K562 (cell line): ENCODE results near the gene IL10RB. TPM values are rescaled to one million over a fixed set of nuclear protein-coding genes. Genes with fewer than 3 reads are reported as not detected.

ENCODE experiments used
- BRCA1 ChIP-seq, 2 experiments: fragments of 450-650 bp in 1 of 2; sonication (generic) in 1 of 2; formaldehyde crosslinking in 1 of 2; IDR thresholded peaks; 2 replicates each; pipeline versions ENCODE4 v1.5.0 to v1.6.1; 2017 to 2020; ENCODE audit warnings: mild to moderate bottlenecking in 1 of 2, missing genetic modification reagents in 1 of 2
- CREM ChIP-seq: IDR thresholded peaks from 2 replicates; pipeline ENCODE4 v1.6.1; 2014; ENCODE audit warnings: antibody characterized with exemption, low read depth
- HDAC3 ChIP-seq: fragments of 450-650 bp; IDR thresholded peaks from 2 replicates; pipeline ENCODE4 v1.6.1; 2018; ENCODE audit warnings: borderline replicate concordance, mild to moderate bottlenecking, moderate library complexity; ENCODE audit not compliant: partially characterized antibody
- IRF2 ChIP-seq: sonication (generic); formaldehyde crosslinking; IDR thresholded peaks from 2 replicates; pipeline ENCODE4 v1.8.1; 2022; ENCODE audit warnings: mild to moderate bottlenecking, missing genetic modification reagents
- MEIS2 ChIP-seq: fragments of 450-650 bp; IDR thresholded peaks from 2 replicates; pipeline ENCODE4 v1.6.1; 2014; ENCODE audit warnings: mild to moderate bottlenecking; ENCODE audit not compliant: partially characterized antibody
- PYGO2 ChIP-seq: fragments of 450-650 bp; IDR thresholded peaks from 2 replicates; pipeline ENCODE4 v1.6.1; 2016; ENCODE audit warnings: mild to moderate bottlenecking, missing genetic modification characterization, moderate library complexity, missing compliant biosample characterization
- SIN3A ChIP-seq, 2 experiments: fragments of 150-350 bp in 1 of 2; IDR thresholded peaks; 2 replicates each; pipeline ENCODE4 v1.6.1; 2011 to 2016; ENCODE audit warnings: borderline replicate concordance in 2 of 2, low read depth in 2 of 2, low read length in 2 of 2, mild to moderate bottlenecking in 2 of 2, moderate library complexity in 2 of 2; ENCODE audit not compliant: control insufficient read depth in 1 of 2
- ZBTB33 ChIP-seq: sonication (generic); formaldehyde crosslinking; IDR thresholded peaks from 2 replicates; pipeline ENCODE4 v1.8.1; 2023; ENCODE audit warnings: mild to moderate bottlenecking, missing genetic modification reagents
- ZFPM2 ChIP-seq: fragments of 250-450 bp; sonication (Bioruptor Pico); IDR thresholded peaks from 2 replicates; pipeline ENCODE4 v1.5.1; 2022; ENCODE audit warnings: mild to moderate bottlenecking
- ZNF347 ChIP-seq: fragments of 450-650 bp; formaldehyde crosslinking; IDR thresholded peaks from 2 replicates; pipeline ENCODE4 v1.4.0; 2020; ENCODE audit warnings: low read depth, mild to moderate bottlenecking, moderate library complexity
- polyA plus RNA-seq, 8 experiments: library from polyadenylated mRNA; depleted of rRNA in 4 of 8; stranded (reverse) in 5 of 8; unstranded in 3 of 8; fragments of >200 nt; fragmentation: Nextera tagmentation in 2 of 8; fragmentation: Illumina TruSeq in 1 of 8; extraction: Ambion mirVana in 2 of 8; extraction: Trizol in 1 of 8; gene quantifications; 2 replicates each; pipeline versions ENCODE4 v1.2.1 to v1.2.3, GENCODE V29; 2011 to 2014; ENCODE audit warnings: inconsistent platforms in 1 of 8, missing spikeins in 1 of 8
- total RNA-seq, 7 experiments: library from RNA; depleted of rRNA in 6 of 7; stranded (reverse); fragments of >200 nt in 6 of 7; fragmentation: Illumina TruSeq in 2 of 7; extraction: Trizol in 2 of 7; gene quantifications; 2 replicates each; pipeline versions ENCODE4 v1.2.1 to v1.2.3, GENCODE V29; 2011 to 2021; ENCODE audit warnings: low replicate concordance in 1 of 7
- TF ChIP-seq, protein P1 (sequence below): fragments of 450-650 bp; IDR thresholded peaks from 2 replicates; pipeline ENCODE4 v1.6.1; 2017; ENCODE audit warnings: antibody characterized with exemption, mild to moderate bottlenecking
- TF ChIP-seq, protein P2 (sequence below): fragments of 250-450 bp; sonication (Bioruptor Pico); IDR thresholded peaks from 2 replicates; pipeline ENCODE4 v1.9.0; 2021; ENCODE audit warnings: mild to moderate bottlenecking, inconsistent platforms
- TF ChIP-seq, protein P3 (sequence below): sonication (generic); formaldehyde crosslinking; IDR thresholded peaks from 2 replicates; pipeline ENCODE4 v1.8.1; 2023; ENCODE audit warnings: missing genetic modification reagents, mild to moderate bottlenecking, borderline replicate concordance

IL10RB gene
- total and polyA plus RNA-seq, 9 of the 15 experiments (the other 6 are each of a cell fraction or from before 2014, with no cell fraction given), result 10.9 to 33.8 (median 23.0) TPM

- TF ChIP-seq, protein P1, sequence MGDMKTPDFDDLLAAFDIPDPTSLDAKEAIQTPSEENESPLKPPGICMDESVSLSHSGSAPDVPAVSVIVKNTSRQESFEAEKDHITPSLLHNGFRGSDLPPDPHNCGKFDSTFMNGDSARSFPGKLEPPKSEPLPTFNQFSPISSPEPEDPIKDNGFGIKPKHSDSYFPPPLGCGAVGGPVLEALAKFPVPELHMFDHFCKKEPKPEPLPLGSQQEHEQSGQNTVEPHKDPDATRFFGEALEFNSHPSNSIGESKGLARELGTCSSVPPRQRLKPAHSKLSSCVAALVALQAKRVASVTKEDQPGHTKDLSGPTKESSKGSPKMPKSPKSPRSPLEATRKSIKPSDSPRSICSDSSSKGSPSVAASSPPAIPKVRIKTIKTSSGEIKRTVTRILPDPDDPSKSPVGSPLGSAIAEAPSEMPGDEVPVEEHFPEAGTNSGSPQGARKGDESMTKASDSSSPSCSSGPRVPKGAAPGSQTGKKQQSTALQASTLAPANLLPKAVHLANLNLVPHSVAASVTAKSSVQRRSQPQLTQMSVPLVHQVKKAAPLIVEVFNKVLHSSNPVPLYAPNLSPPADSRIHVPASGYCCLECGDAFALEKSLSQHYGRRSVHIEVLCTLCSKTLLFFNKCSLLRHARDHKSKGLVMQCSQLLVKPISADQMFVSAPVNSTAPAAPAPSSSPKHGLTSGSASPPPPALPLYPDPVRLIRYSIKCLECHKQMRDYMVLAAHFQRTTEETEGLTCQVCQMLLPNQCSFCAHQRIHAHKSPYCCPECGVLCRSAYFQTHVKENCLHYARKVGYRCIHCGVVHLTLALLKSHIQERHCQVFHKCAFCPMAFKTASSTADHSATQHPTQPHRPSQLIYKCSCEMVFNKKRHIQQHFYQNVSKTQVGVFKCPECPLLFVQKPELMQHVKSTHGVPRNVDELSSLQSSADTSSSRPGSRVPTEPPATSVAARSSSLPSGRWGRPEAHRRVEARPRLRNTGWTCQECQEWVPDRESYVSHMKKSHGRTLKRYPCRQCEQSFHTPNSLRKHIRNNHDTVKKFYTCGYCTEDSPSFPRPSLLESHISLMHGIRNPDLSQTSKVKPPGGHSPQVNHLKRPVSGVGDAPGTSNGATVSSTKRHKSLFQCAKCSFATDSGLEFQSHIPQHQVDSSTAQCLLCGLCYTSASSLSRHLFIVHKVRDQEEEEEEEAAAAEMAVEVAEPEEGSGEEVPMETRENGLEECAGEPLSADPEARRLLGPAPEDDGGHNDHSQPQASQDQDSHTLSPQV, result 0 out of 2 replicates have a peak, but pooled peaks have one; percentile 15
- TF ChIP-seq PYGO2 (tag) (no peak), ZNF347 (no peak), HDAC3 (no peak), SIN3A (IDR thresholded peaks at IDR 0.05; ENCODE audit: borderline replicate concordance in 2 of 2, control insufficient read depth in 1 of 2, low read depth in 2 of 2, low read length in 2 of 2) (no peak), BRCA1 (IDR thresholded peaks at IDR 0.05) (no peak), BRCA1 (CRISPR knock-in tag; IDR thresholded peaks at IDR 0.05) (0 out of 2 replicates have a peak, but pooled peaks have one; percentile 77), ZBTB33 (CRISPR knock-in tag) (no peak), MEIS2 (no peak), ZFPM2 (CRISPR knock-in tag) (no peak), IRF2 (CRISPR knock-in tag) (no peak), CREM (no peak)
- TF ChIP-seq, protein P2, sequence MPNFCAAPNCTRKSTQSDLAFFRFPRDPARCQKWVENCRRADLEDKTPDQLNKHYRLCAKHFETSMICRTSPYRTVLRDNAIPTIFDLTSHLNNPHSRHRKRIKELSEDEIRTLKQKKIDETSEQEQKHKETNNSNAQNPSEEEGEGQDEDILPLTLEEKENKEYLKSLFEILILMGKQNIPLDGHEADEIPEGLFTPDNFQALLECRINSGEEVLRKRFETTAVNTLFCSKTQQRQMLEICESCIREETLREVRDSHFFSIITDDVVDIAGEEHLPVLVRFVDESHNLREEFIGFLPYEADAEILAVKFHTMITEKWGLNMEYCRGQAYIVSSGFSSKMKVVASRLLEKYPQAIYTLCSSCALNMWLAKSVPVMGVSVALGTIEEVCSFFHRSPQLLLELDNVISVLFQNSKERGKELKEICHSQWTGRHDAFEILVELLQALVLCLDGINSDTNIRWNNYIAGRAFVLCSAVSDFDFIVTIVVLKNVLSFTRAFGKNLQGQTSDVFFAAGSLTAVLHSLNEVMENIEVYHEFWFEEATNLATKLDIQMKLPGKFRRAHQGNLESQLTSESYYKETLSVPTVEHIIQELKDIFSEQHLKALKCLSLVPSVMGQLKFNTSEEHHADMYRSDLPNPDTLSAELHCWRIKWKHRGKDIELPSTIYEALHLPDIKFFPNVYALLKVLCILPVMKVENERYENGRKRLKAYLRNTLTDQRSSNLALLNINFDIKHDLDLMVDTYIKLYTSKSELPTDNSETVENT (CRISPR knock-in tag), result no peak
- TF ChIP-seq, protein P3, sequence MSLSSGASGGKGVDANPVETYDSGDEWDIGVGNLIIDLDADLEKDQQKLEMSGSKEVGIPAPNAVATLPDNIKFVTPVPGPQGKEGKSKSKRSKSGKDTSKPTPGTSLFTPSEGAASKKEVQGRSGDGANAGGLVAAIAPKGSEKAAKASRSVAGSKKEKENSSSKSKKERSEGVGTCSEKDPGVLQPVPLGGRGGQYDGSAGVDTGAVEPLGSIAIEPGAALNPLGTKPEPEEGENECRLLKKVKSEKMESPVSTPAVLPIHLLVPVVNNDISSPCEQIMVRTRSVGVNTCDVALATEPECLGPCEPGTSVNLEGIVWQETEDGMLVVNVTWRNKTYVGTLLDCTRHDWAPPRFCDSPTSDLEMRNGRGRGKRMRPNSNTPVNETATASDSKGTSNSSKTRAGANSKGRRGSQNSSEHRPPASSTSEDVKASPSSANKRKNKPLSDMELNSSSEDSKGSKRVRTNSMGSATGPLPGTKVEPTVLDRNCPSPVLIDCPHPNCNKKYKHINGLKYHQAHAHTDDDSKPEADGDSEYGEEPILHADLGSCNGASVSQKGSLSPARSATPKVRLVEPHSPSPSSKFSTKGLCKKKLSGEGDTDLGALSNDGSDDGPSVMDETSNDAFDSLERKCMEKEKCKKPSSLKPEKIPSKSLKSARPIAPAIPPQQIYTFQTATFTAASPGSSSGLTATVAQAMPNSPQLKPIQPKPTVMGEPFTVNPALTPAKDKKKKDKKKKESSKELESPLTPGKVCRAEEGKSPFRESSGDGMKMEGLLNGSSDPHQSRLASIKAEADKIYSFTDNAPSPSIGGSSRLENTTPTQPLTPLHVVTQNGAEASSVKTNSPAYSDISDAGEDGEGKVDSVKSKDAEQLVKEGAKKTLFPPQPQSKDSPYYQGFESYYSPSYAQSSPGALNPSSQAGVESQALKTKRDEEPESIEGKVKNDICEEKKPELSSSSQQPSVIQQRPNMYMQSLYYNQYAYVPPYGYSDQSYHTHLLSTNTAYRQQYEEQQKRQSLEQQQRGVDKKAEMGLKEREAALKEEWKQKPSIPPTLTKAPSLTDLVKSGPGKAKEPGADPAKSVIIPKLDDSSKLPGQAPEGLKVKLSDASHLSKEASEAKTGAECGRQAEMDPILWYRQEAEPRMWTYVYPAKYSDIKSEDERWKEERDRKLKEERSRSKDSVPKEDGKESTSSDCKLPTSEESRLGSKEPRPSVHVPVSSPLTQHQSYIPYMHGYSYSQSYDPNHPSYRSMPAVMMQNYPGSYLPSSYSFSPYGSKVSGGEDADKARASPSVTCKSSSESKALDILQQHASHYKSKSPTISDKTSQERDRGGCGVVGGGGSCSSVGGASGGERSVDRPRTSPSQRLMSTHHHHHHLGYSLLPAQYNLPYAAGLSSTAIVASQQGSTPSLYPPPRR, result no peak
Measured at GRCh38 chr21:33302055-33302454, 35.9 kb downstream of the IL10RB start (continued).
